ENCODE results near the gene IQCM. TPM values are rescaled to one million over a fixed set of nuclear protein-coding genes. Genes with fewer than 3 reads are reported as not detected.
"Not testable (repeated sequence)": the region's sequence is repeated elsewhere in the genome, so short reads cannot be mapped to it uniquely, and the experiment has no call there.

The IQCM gene
- total RNA-seq, 2 experiments from 2014 or later, result not detected

- POLR2A ChIA-PET, result no interaction called here
These were observed 470.2 kb downstream of the IQCM start for GRCh38 chr4:149345424-149345823.

GRCh38 chr4:149344436-149344835 is 471.2 kb downstream of the IQCM start:
- Histone ChIP-seq H3K4me3 (ENCODE audit: low read depth, low read length, poor library complexity, severe bottlenecking) (no peak overlapping the region), H3K9me2 (ENCODE audit: insufficient read depth, low read length) (no peaks in the 10 kb centered on the region), H2AFZ (ENCODE audit: low read length) (no peak overlapping the region), H4K20me1 (ENCODE audit: insufficient read depth, low read length) (no peaks in the 10 kb centered on the region), H3K9me3 (ENCODE audit: low read length) (no peaks in the 10 kb centered on the region), H3K4me1 (ENCODE audit: insufficient read depth, low read length, poor library complexity, severe bottlenecking) (no peaks in the 10 kb centered on the region), H3K79me2 (ENCODE audit: insufficient read depth, low read depth, low read length) (no peaks in the 10 kb centered on the region), H3K27ac (ENCODE audit: low read depth, low read length, poor library complexity, severe bottlenecking) (no peak overlapping the region), H3K36me3 (ENCODE audit: insufficient read depth, low read length) (no peaks in the 10 kb centered on the region), H3K4me2 (ENCODE audit: low read length) (no peak overlapping the region)
- no peak for DNase-seq (ENCODE audit: low spot score)
- ChIA-PET POLR2A (no interaction called here), CTCF (ENCODE audit: unreplicated experiment) (no interaction called here)
- no TSS peak for BruUV-seq (replicated peaks)
- intact Hi-C loops (cut with micrococcal nuclease; ENCODE audit: unreplicated experiment), result no loop called here
- no peak for TF ChIP-seq EZH2phosphoT487 (IDR thresholded peaks at IDR 0.05; ENCODE audit: borderline replicate concordance, low read depth, low read length)
- TF ChIP-seq, protein P1, sequence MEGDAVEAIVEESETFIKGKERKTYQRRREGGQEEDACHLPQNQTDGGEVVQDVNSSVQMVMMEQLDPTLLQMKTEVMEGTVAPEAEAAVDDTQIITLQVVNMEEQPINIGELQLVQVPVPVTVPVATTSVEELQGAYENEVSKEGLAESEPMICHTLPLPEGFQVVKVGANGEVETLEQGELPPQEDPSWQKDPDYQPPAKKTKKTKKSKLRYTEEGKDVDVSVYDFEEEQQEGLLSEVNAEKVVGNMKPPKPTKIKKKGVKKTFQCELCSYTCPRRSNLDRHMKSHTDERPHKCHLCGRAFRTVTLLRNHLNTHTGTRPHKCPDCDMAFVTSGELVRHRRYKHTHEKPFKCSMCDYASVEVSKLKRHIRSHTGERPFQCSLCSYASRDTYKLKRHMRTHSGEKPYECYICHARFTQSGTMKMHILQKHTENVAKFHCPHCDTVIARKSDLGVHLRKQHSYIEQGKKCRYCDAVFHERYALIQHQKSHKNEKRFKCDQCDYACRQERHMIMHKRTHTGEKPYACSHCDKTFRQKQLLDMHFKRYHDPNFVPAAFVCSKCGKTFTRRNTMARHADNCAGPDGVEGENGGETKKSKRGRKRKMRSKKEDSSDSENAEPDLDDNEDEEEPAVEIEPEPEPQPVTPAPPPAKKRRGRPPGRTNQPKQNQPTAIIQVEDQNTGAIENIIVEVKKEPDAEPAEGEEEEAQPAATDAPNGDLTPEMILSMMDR (conservative IDR thresholded peaks at IDR 0.05; ENCODE audit: low read length), result no peak

More at GRCh38 chr4:149345424-149345823, 470.2 kb downstream of the IQCM start:
- H3K36me3 ChIP-seq (ENCODE audit: insufficient read depth, low read length), result no peaks in the 10 kb centered on the region
- no TSS peak for BruUV-seq (replicated peaks)
- H3K9me2 ChIP-seq (ENCODE audit: insufficient read depth, low read length), result no peaks in the 10 kb centered on the region
- no peak overlapping the region for H3K27ac ChIP-seq (ENCODE audit: low read depth, low read length, poor library complexity, severe bottlenecking)
- H3K9me3 ChIP-seq (ENCODE audit: low read length), result no peaks in the 10 kb centered on the region
- H4K20me1 ChIP-seq (ENCODE audit: insufficient read depth, low read length), result no peaks in the 10 kb centered on the region
- H3K4me3 ChIP-seq (ENCODE audit: low read depth, low read length, poor library complexity, severe bottlenecking), result no peak overlapping the region
- H2AFZ ChIP-seq (ENCODE audit: low read length), result no peak overlapping the region
- H3K4me1 ChIP-seq (ENCODE audit: insufficient read depth, low read length, poor library complexity, severe bottlenecking), result no peaks in the 10 kb centered on the region
- no peaks in the 10 kb centered on the region for H3K79me2 ChIP-seq (ENCODE audit: insufficient read depth, low read depth, low read length)
- no peak overlapping the region for H3K4me2 ChIP-seq (ENCODE audit: low read length)
- CTCF ChIA-PET (ENCODE audit: unreplicated experiment), result no interaction called here
- no peak for DNase-seq (ENCODE audit: low spot score)
- intact Hi-C loops (cut with micrococcal nuclease; ENCODE audit: unreplicated experiment), result no loop called here
- TF ChIP-seq, protein P1 (conservative IDR thresholded peaks at IDR 0.05; ENCODE audit: low read length), result no peak
- no peak for TF ChIP-seq EZH2phosphoT487 (IDR thresholded peaks at IDR 0.05; ENCODE audit: borderline replicate concordance, low read depth, low read length)

DNA sequence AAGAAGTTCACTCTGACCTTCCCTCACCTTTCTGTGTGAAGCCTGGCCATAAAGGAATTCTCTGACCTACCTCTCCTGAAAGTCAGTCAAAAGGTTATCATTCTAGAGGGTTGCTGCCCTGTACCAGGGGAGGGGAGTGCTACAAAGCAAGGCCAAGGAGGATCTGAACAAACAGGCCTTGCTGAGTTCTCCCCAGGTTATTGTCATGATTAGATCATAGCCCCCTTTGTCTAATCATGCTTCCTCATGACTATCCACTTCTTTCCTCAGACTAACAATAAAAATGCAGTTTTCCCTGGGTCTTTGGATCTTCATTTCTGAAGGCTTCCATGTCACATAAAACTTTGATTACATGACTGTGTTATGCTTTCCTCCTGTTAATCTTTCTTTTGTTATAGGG is 472.0 kb downstream of the IQCM start:
- H3K9me2 ChIP-seq (ENCODE audit: insufficient read depth, low read length), result no peaks in the 10 kb centered on the region
- CTCF ChIA-PET (ENCODE audit: unreplicated experiment), result no interaction called here
- no peak overlapping the region for H3K27ac ChIP-seq (ENCODE audit: low read depth, low read length, poor library complexity, severe bottlenecking)
- no TSS peak for BruUV-seq (replicated peaks)
- no peaks in the 10 kb centered on the region for H4K20me1 ChIP-seq (ENCODE audit: insufficient read depth, low read length)
- no peaks in the 10 kb centered on the region for H3K9me3 ChIP-seq (ENCODE audit: low read length)
- no peak for TF ChIP-seq EZH2phosphoT487 (IDR thresholded peaks at IDR 0.05; ENCODE audit: borderline replicate concordance, low read depth, low read length)
- TF ChIP-seq, protein P1 (conservative IDR thresholded peaks at IDR 0.05; ENCODE audit: low read length), result no peak
- no peaks in the 10 kb centered on the region for H3K79me2 ChIP-seq (ENCODE audit: insufficient read depth, low read depth, low read length)
- H3K4me1 ChIP-seq (ENCODE audit: insufficient read depth, low read length, poor library complexity, severe bottlenecking), result no peaks in the 10 kb centered on the region
- no peak for DNase-seq (ENCODE audit: low spot score)
- intact Hi-C loops (cut with micrococcal nuclease; ENCODE audit: unreplicated experiment), result no loop called here
- H3K4me2 ChIP-seq (ENCODE audit: low read length), result no peak overlapping the region
- POLR2A ChIA-PET, result no interaction called here
- H3K36me3 ChIP-seq (ENCODE audit: insufficient read depth, low read length), result no peaks in the 10 kb centered on the region
- H2AFZ ChIP-seq (ENCODE audit: low read length), result no peak overlapping the region
- H3K4me3 ChIP-seq (ENCODE audit: low read depth, low read length, poor library complexity, severe bottlenecking), result no peak overlapping the region

DNA sequence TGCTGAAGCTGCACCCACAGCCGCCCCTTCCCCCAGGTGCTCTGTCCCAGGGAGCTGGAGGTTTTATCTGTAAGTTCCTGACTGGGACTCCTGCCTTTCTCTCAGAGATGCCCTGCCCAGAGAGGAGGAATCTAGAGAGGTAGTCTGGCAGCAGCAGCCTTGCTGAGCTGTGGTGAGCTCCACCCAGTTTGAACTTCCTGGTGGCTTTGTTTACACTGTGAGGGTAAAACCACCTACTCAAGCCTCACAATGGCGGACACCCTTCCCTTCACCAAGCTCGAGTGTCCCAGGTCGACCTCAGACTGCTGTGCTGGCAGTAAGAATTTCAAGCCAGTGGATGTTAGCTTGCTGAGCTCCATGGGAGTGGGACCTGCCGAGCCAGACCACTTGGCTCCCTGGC is 474.5 kb downstream of the IQCM start:
- H3K36me3 ChIP-seq (ENCODE audit: insufficient read depth, low read length); H4K20me1 ChIP-seq (ENCODE audit: insufficient read depth, low read length); H3K4me1 ChIP-seq (ENCODE audit: insufficient read depth, low read length, poor library complexity, severe bottlenecking); H2AFZ ChIP-seq (ENCODE audit: low read length); CTCF ChIA-PET (ENCODE audit: unreplicated experiment); DNase-seq (ENCODE audit: low spot score); POLR2A ChIA-PET; H3K9me2 ChIP-seq (ENCODE audit: insufficient read depth, low read length); H3K9me3 ChIP-seq (ENCODE audit: low read length); H3K4me3 ChIP-seq (ENCODE audit: low read depth, low read length, poor library complexity, severe bottlenecking); BruUV-seq (replicated peaks); H3K27ac ChIP-seq (ENCODE audit: low read depth, low read length, poor library complexity, severe bottlenecking); H3K4me2 ChIP-seq (ENCODE audit: low read length); intact Hi-C loops (cut with micrococcal nuclease; ENCODE audit: unreplicated experiment); H3K79me2 ChIP-seq (ENCODE audit: insufficient read depth, low read depth, low read length): not testable (repeated sequence)
